H1 (cell line): ENCODE measurements around the gene TBC1D32. TPM values are rescaled to one million over a fixed set of nuclear protein-coding genes. Genes with fewer than 3 reads are reported as not detected.

Experiments used
- CTCF ChIA-PET: fragments of 300-600 bp; sonication (Branson Sonifier 250); formaldehyde crosslinking; loops from one replicate; lab custom pipeline; 2021; ENCODE audit not compliant: partially characterized antibody; lab: Charles Lee
- POLR2A ChIA-PET: fragments of 300-600 bp; sonication (Branson Sonifier 250); formaldehyde crosslinking; loops from one replicate; lab custom pipeline; 2021; ENCODE audit warnings: inconsistent platforms; ENCODE audit not compliant: partially characterized antibody; lab: Charles Lee
- DNase-seq, 2 experiments: peaks; one replicate each; pipeline versions ENCODE4 v3.0.0 to v3.0.0-alpha.2; 2010 to 2022; ENCODE audit warnings: low spot score in 2 of 2, low read depth in 1 of 2, mixed read lengths in 1 of 2
- FAIRE-seq: peaks from 2 replicates; lab custom pipeline; 2011; peaks lifted over from hg19 to GRCh38; lab: Jason Lieb, UNC
- H2AFZ ChIP-seq: 2 replicates; pipeline ENCODE4 v1.8.1; 2012; ENCODE audit warnings: low read length, inconsistent platforms
- H2AK5ac ChIP-seq: 2 replicates; pipeline ENCODE4 v1.6.1; 2013; ENCODE audit warnings: low read depth, low read length
- H2BK120ac ChIP-seq: replicated peaks from 2 replicates; pipeline ENCODE3; 2013; ENCODE audit warnings: low read depth, low read length, inconsistent platforms
- H2BK12ac ChIP-seq: 2 replicates; pipeline ENCODE4 v1.6.1; 2013; ENCODE audit warnings: low read depth, low read length
- H2BK15ac ChIP-seq: 2 replicates; pipeline ENCODE4 v1.6.1; 2013; ENCODE audit warnings: low read length
- H2BK20ac ChIP-seq: 2 replicates; pipeline ENCODE4 v1.6.1; 2013; ENCODE audit warnings: low read length
- H2BK5ac ChIP-seq: 2 replicates; pipeline ENCODE4 v1.6.1; 2013; ENCODE audit warnings: low read depth, low read length
- H3K14ac ChIP-seq: 2 replicates; pipeline ENCODE4 v1.6.1; 2013; ENCODE audit warnings: inconsistent platforms; ENCODE audit not compliant: insufficient read length
- H3K18ac ChIP-seq: 2 replicates; pipeline ENCODE4 v1.6.1; 2013; ENCODE audit warnings: low read length; ENCODE audit errors: extremely low read depth
- H3K23ac ChIP-seq: 2 replicates; pipeline ENCODE4 v1.6.1; 2013; ENCODE audit warnings: inconsistent platforms; ENCODE audit not compliant: insufficient read length
- H3K23me2 ChIP-seq: 2 replicates; pipeline ENCODE4 v1.6.1; 2013; ENCODE audit warnings: low read depth, low read length
- H3K27ac ChIP-seq: 2 replicates; pipeline ENCODE4 v1.6.1; 2011; ENCODE audit warnings: low read depth, low read length, inconsistent platforms
- H3K27me3 ChIP-seq, 4 experiments: replicated peaks in 1 of 4; 1 replicate in 1 of 4; 2 replicates in 3 of 4; pipeline versions ENCODE4 v1.6.1 to v1.8.1; 2011 to 2013; ENCODE audit warnings: low read length in 3 of 4, mild to moderate bottlenecking in 3 of 4, inconsistent platforms in 2 of 4, mixed read lengths in 2 of 4, moderate library complexity in 1 of 4; ENCODE audit not compliant: control insufficient read depth in 3 of 4, insufficient read depth in 3 of 4; ENCODE audit errors: extremely low read depth in 1 of 4
- H3K36me3 ChIP-seq, 4 experiments: 2 replicates each; pipeline versions ENCODE4 v1.6.1 to v1.8.1; 2011 to 2013; ENCODE audit warnings: mild to moderate bottlenecking in 4 of 4, low read length in 3 of 4, moderate library complexity in 2 of 4, control low read depth in 1 of 4, inconsistent platforms in 1 of 4; ENCODE audit not compliant: insufficient read depth in 4 of 4, control insufficient read depth in 2 of 4
- H3K4ac ChIP-seq: replicated peaks from 2 replicates; pipeline ENCODE3; 2013; ENCODE audit warnings: low read length, low read depth, mixed read lengths, inconsistent platforms; ENCODE audit not compliant: insufficient read length
- H3K4me1 ChIP-seq, 4 experiments: replicated peaks in 1 of 4; 1 replicate in 1 of 4; 2 replicates in 3 of 4; pipeline versions ENCODE4 v1.6.1 to v1.8.1; 2011 to 2013; ENCODE audit warnings: low read length in 3 of 4, inconsistent platforms in 2 of 4, mixed read lengths in 1 of 4; ENCODE audit not compliant: insufficient read depth in 4 of 4, control insufficient read depth in 3 of 4
- H3K4me2 ChIP-seq, 2 experiments: 2 replicates each; pipeline versions ENCODE4 v1.6.1 to v1.8.1; 2011 to 2013; ENCODE audit warnings: low read depth in 2 of 2, low read length in 2 of 2, control low read depth in 1 of 2, inconsistent platforms in 1 of 2, mild to moderate bottlenecking in 1 of 2; ENCODE audit not compliant: insufficient read depth in 1 of 2
- H3K4me3 ChIP-seq, 4 experiments: fragments of 200-600, 300-600 bp in 1 of 4; sonication (generic), shearing (Covaris generic), sonication (Bioruptor Twin) in 1 of 4; 2 replicates each; pipeline versions ENCODE4 v1.5.1 to v1.8.1; 2011 to 2016; ENCODE audit warnings: low read length in 4 of 4, low read depth in 3 of 4, control low read depth in 2 of 4, inconsistent platforms in 2 of 4, mild to moderate bottlenecking in 2 of 4, mixed read lengths in 1 of 4, moderate library complexity in 1 of 4; ENCODE audit not compliant: insufficient read depth in 2 of 4; ENCODE audit errors: extremely low read depth in 1 of 4
- H3K56ac ChIP-seq: replicated peaks from 2 replicates; pipeline ENCODE3; 2013; ENCODE audit warnings: low read depth, mild to moderate bottlenecking, mixed read lengths, low read length, inconsistent platforms; ENCODE audit not compliant: insufficient read length
- H3K79me1 ChIP-seq: 2 replicates; pipeline ENCODE4 v1.6.1; 2013; ENCODE audit warnings: low read depth, low read length, control low read depth
- H3K79me2 ChIP-seq, 2 experiments: 2 replicates each; pipeline versions ENCODE4 v1.6.1 to v1.8.1; 2012 to 2013; ENCODE audit warnings: low read length in 2 of 2, mild to moderate bottlenecking in 2 of 2, inconsistent platforms in 1 of 2; ENCODE audit not compliant: insufficient read depth in 2 of 2, control insufficient read depth in 1 of 2
- H3K9ac ChIP-seq, 4 experiments: replicated peaks in 1 of 4; 1 replicate in 1 of 4; 2 replicates in 3 of 4; pipeline versions ENCODE4 v1.6.1 to v1.8.1; 2011 to 2013; ENCODE audit warnings: low read depth in 3 of 4, low read length in 3 of 4, control low read depth in 2 of 4, mild to moderate bottlenecking in 2 of 4, moderate library complexity in 2 of 4, inconsistent platforms in 1 of 4; ENCODE audit errors: extremely low read depth in 1 of 4
- H3K9me3 ChIP-seq, 2 experiments: 2 replicates each; pipeline versions ENCODE4 v1.6.1 to v1.8.1; 2012 to 2013; ENCODE audit warnings: mild to moderate bottlenecking in 2 of 2, moderate library complexity in 2 of 2, control low read depth in 1 of 2, inconsistent platforms in 1 of 2, low read depth in 1 of 2, low read length in 1 of 2, mixed read lengths in 1 of 2; ENCODE audit not compliant: insufficient read depth in 2 of 2
- H4K20me1 ChIP-seq, 2 experiments: replicated peaks in 1 of 2; 2 replicates each; pipeline versions ENCODE3 to v1.8.1; 2011 to 2013; ENCODE audit warnings: inconsistent platforms in 2 of 2, low read length in 2 of 2, mild to moderate bottlenecking in 1 of 2; ENCODE audit not compliant: insufficient read depth in 2 of 2, control insufficient read depth in 1 of 2
- H4K5ac ChIP-seq: 2 replicates; pipeline ENCODE4 v1.6.1; 2013; ENCODE audit warnings: low read length, low read depth, mixed read lengths, inconsistent platforms; ENCODE audit not compliant: insufficient read length
- H4K8ac ChIP-seq: 2 replicates; pipeline ENCODE4 v1.8.0; 2013; ENCODE audit warnings: mild to moderate bottlenecking, moderate library complexity, low read length, inconsistent platforms; ENCODE audit not compliant: insufficient read depth; ENCODE audit errors: extremely low read depth
- H4K91ac ChIP-seq: replicated peaks from 2 replicates; pipeline ENCODE3; 2013; ENCODE audit warnings: low read length, mixed read lengths, inconsistent platforms; ENCODE audit not compliant: insufficient read length
- ASH2L ChIP-seq: fragments of 200-600, 300-600 bp; sonication (generic); IDR thresholded peaks from one replicate; pipeline ENCODE4 v1.7.1; 2017; ENCODE audit warnings: low read length
- BACH1 ChIP-seq: IDR thresholded peaks from 2 replicates; pipeline ENCODE4 v1.6.1; 2012; ENCODE audit warnings: low read length, improper control_type of control experiment
- CHD1 ChIP-seq: IDR thresholded peaks from 2 replicates; pipeline ENCODE4 v1.6.1; 2012; ENCODE audit warnings: low read depth, low read length, improper control_type of control experiment
- FOSL1 ChIP-seq: IDR thresholded peaks from 2 replicates; pipeline ENCODE4 v1.6.1; 2011; ENCODE audit warnings: mild to moderate bottlenecking, low read depth, low read length, moderate library complexity; ENCODE audit not compliant: insufficient read depth
- GTF2F1 ChIP-seq: IDR thresholded peaks from 2 replicates; pipeline ENCODE4 v1.6.1; 2012; ENCODE audit warnings: low read depth, low read length, improper control_type of control experiment, borderline replicate concordance
- HDAC6 ChIP-seq: IDR thresholded peaks from one replicate; pipeline ENCODE4 v1.7.1; 2012; ENCODE audit warnings: low read depth, mild to moderate bottlenecking, inconsistent platforms, low read length, moderate library complexity
- NANOG ChIP-seq: IDR thresholded peaks from 2 replicates; pipeline ENCODE4 v1.6.1; 2011; ENCODE audit warnings: low read length, low read depth, mild to moderate bottlenecking, inconsistent platforms; ENCODE audit not compliant: insufficient read depth, poor library complexity, severe bottlenecking
- RBBP5 ChIP-seq: IDR thresholded peaks from 2 replicates; pipeline ENCODE4 v1.7.1; 2012; ENCODE audit warnings: low read depth, mild to moderate bottlenecking, inconsistent platforms, low read length, moderate library complexity, borderline replicate concordance
- RXRA ChIP-seq: IDR thresholded peaks from 2 replicates; pipeline ENCODE4 v1.6.1; 2011; ENCODE audit warnings: low read depth, mild to moderate bottlenecking, low read length, moderate library complexity; ENCODE audit not compliant: insufficient read depth
- SIX5 ChIP-seq: IDR thresholded peaks from 2 replicates; pipeline ENCODE4 v1.6.1; 2011; ENCODE audit warnings: mild to moderate bottlenecking, low read depth, low read length
- SP1 ChIP-seq: IDR thresholded peaks from 2 replicates; pipeline ENCODE4 v1.6.1; 2011; ENCODE audit warnings: low read depth, low read length
- SRF ChIP-seq: IDR thresholded peaks from 2 replicates; pipeline ENCODE4 v1.6.1; 2011; ENCODE audit warnings: mild to moderate bottlenecking, low read depth, low read length, moderate library complexity
- TAF1 ChIP-seq: IDR thresholded peaks from 2 replicates; pipeline ENCODE4 v1.6.1; 2011; ENCODE audit warnings: mild to moderate bottlenecking, low read depth, low read length
- USF2 ChIP-seq: IDR thresholded peaks from 2 replicates; pipeline ENCODE4 v1.6.1; 2011; ENCODE audit warnings: low read length, improper control_type of control experiment
- polyA plus RNA-seq, 7 experiments: library from polyadenylated mRNA; depleted of rRNA in 3 of 7; stranded (reverse) in 5 of 7; unstranded in 2 of 7; fragments of >200 nt in 5 of 7; fragments of 200-250 nt in 2 of 7; gene quantifications; 1 replicate in 5 of 7; 2 replicates in 1 of 7; 4 replicates in 1 of 7; pipeline versions ENCODE4 v1.2.1 to v1.2.3, GENCODE V29; 2011 to 2013; ENCODE audit warnings: missing spikeins in 2 of 7, mixed read lengths in 2 of 7
- total RNA-seq: library from RNA; stranded (reverse); fragmentation: NEBNext Ultra II Directional; extraction: Animal tissue kit (Norgen Biotek cat#: 25700); gene quantifications from 2 replicates; pipeline ENCODE4 v1.2.1, GENCODE V29; 2021

The TBC1D32 gene
- total and polyA plus RNA-seq, 2 of the 8 experiments (the other 6 are each of a cell fraction or from before 2014, with no cell fraction given), result 5.3 to 7.1 TPM

- Histone ChIP-seq H3K9ac (no peak overlapping the region), H3K27ac (no peak overlapping the region), H3K36me3 (peaks cover 0 to 2% (median 0%) of the 10 kb centered on the region in 4 experiments; a peak in 2 of 8 replicates), H3K4me2 (no peak overlapping the region), H4K91ac (no peak overlapping the region), H3K79me2 (no peaks in the 10 kb centered on the region), H3K56ac (no peak overlapping the region), H2AFZ (no peak overlapping the region), H3K23ac (no peak overlapping the region), H2AK5ac (no peak overlapping the region), H3K4ac (no peak overlapping the region), H3K79me1 (no peaks in the 10 kb centered on the region), H3K14ac (no peak overlapping the region), H3K4me3 (no peak overlapping the region), H2BK20ac (no peak overlapping the region), H2BK12ac (no peak overlapping the region), H4K20me1 (no peaks in the 10 kb centered on the region), H2BK5ac (no peak overlapping the region), H4K8ac (no peak overlapping the region), H3K4me1 (no peaks in the 10 kb centered on the region), H4K5ac (no peak overlapping the region), H2BK15ac (no peak overlapping the region), H3K18ac (no peak overlapping the region), H3K27me3 (no peaks in the 10 kb centered on the region), H2BK120ac (no peak overlapping the region), H3K23me2 (no peaks in the 10 kb centered on the region), H3K9me3 (no peaks in the 10 kb centered on the region)
- CTCF ChIA-PET, result no interaction called here
- POLR2A ChIA-PET, result no interaction called here
- TF ChIP-seq RBBP5, result no peak
- TF ChIP-seq SP1, result no peak
- no peak for TF ChIP-seq GTF2F1
- TF ChIP-seq SIX5, result no peak
- TF ChIP-seq SRF, result no peak
- no peak for TF ChIP-seq USF2
- TF ChIP-seq TAF1, result no peak
- no peak for TF ChIP-seq FOSL1
- no peak for TF ChIP-seq BACH1
- no peak for TF ChIP-seq NANOG
- TF ChIP-seq RXRA, result no peak
- TF ChIP-seq CHD1, result no peak
- no peak for TF ChIP-seq ASH2L
- TF ChIP-seq HDAC6, result no peak
- FAIRE-seq (no peak), DNase-seq (no peak)
These were observed 175.4 kb downstream of the TBC1D32 start for GRCh38 chr6:121158891-121159290.
